Sigmoid colon (tissue), 7 donors: Measurements from ENCODE around the gene KCNK15. TPM values are rescaled to one million over a fixed set of nuclear protein-coding genes. Genes with fewer than 3 reads are reported as not detected.

Experiments used
- DNase-seq: peaks from one replicate; pipeline ENCODE4 v3.0.0-alpha.2; 2019
- H3K27ac ChIP-seq, 4 donors: fragments of 200-600 bp; sonication (generic); one replicate each; pipeline ENCODE4 v1.5.1; 2016 to 2019; ENCODE audit warnings: mild to moderate bottlenecking in 1 of 4
- H3K27me3 ChIP-seq, 3 donors: fragments of 200-600 bp; sonication (generic); one replicate each; pipeline ENCODE4 v1.5.1; 2019; ENCODE audit warnings: mild to moderate bottlenecking in 1 of 3
- H3K36me3 ChIP-seq, 4 donors: fragments of 200-600 bp; sonication (generic); one replicate each; pipeline ENCODE4 v1.5.1; 2016 to 2019
- H3K4me1 ChIP-seq, 4 donors: fragments of 200-600 bp; sonication (generic); one replicate each; pipeline ENCODE4 v1.5.1; 2017 to 2019
- H3K4me3 ChIP-seq, 4 donors: fragments of 200-600 bp; sonication (generic); one replicate each; pipeline ENCODE4 v1.5.1; 2017 to 2019; ENCODE audit warnings: mild to moderate bottlenecking in 2 of 4, moderate library complexity in 1 of 4
- H3K9me3 ChIP-seq, 4 donors: fragments of 200-600 bp in 3 of 4; sonication (generic) in 3 of 4; one replicate each; pipeline versions ENCODE4 v1.5.1 to v1.6.1; 2013 to 2019
- EP300 ChIP-seq, 4 donors: sonication (generic); formaldehyde crosslinking; IDR thresholded peaks; one replicate each; pipeline ENCODE4 v1.6.1; 2017; ENCODE audit warnings: antibody characterized with exemption in 4 of 4
- POLR2A ChIP-seq, 2 donors: fragments of 450-650 bp; IDR thresholded peaks; one replicate each; pipeline ENCODE4 v1.6.1; 2016; ENCODE audit warnings: antibody characterized with exemption in 2 of 2, mild to moderate bottlenecking in 2 of 2, moderate library complexity in 2 of 2
- POLR2AphosphoS5 ChIP-seq, 4 donors: sonication (generic); formaldehyde crosslinking; IDR thresholded peaks; one replicate each; pipeline ENCODE4 v1.6.1; 2017; ENCODE audit warnings: antibody characterized with exemption in 4 of 4
- WGBS, 2 donors: extraction: QIAGEN DNeasy Blood & Tissue Kit; methylation state at CpG; one replicate each; pipeline ENCODE4 v1.1.7; 2013; 5-methylcytosine and 5-hydroxymethylcytosine counted together
- intact Hi-C: fragments of 100-400 bp; cut with DNase I; formaldehyde crosslinking; loops from one replicate; pipeline ENCODE4 v1.15.1; 2023
- polyA plus RNA-seq, 3 donors: library from polyadenylated mRNA; stranded (reverse); fragments of 200-250 nt; gene quantifications; one replicate each; pipeline ENCODE4 v1.2.3, GENCODE V29; 2013
- total RNA-seq, 4 donors: library from RNA; depleted of rRNA; stranded (reverse); fragments of >200 nt; gene quantifications; one replicate each; pipeline ENCODE4 v1.1.0, GENCODE V29; 2016
- TF ChIP-seq, protein P1 (sequence below), 4 experiments: fragments of 450-650 bp in 3 of 4; fragments of 200-600 bp in 1 of 4; IDR thresholded peaks; one replicate each; pipeline ENCODE4 v1.5.1; 2016 to 2019; ENCODE audit warnings: antibody characterized with exemption in 4 of 4, mild to moderate bottlenecking in 3 of 4, moderate library complexity in 2 of 4
- donor health status: healthy with polysubstance abuse.
- donor health status: Bipolar disorder and iron deficiency.
- donor health status: healthy.

The KCNK15 gene
- total and polyA plus RNA-seq, 7 donors: 0.28 to 2.1 (median 0.66) TPM; not detected in 1

- WGBS, 2 donors: 88 to 92% methylated on average over 5 of the region's 5 CpGs
- intact Hi-C loops: no loop called here
- H3K36me3 ChIP-seq: no peaks in the 10 kb centered on the region
- TF ChIP-seq, protein P1, sequence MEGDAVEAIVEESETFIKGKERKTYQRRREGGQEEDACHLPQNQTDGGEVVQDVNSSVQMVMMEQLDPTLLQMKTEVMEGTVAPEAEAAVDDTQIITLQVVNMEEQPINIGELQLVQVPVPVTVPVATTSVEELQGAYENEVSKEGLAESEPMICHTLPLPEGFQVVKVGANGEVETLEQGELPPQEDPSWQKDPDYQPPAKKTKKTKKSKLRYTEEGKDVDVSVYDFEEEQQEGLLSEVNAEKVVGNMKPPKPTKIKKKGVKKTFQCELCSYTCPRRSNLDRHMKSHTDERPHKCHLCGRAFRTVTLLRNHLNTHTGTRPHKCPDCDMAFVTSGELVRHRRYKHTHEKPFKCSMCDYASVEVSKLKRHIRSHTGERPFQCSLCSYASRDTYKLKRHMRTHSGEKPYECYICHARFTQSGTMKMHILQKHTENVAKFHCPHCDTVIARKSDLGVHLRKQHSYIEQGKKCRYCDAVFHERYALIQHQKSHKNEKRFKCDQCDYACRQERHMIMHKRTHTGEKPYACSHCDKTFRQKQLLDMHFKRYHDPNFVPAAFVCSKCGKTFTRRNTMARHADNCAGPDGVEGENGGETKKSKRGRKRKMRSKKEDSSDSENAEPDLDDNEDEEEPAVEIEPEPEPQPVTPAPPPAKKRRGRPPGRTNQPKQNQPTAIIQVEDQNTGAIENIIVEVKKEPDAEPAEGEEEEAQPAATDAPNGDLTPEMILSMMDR (IDR thresholded peaks at IDR 0.05): no peak
- TF ChIP-seq POLR2AphosphoS5 (IDR thresholded peaks at IDR 0.05): no peak
- TF ChIP-seq EP300 (IDR thresholded peaks at IDR 0.05): no peak
- TF ChIP-seq POLR2A (IDR thresholded peaks at IDR 0.05): no peak
- H3K4me3 ChIP-seq: no peak overlapping the region
- no peaks in the 10 kb centered on the region for H3K9me3 ChIP-seq
- H3K4me1 ChIP-seq: peaks cover 0 to 21% (median 16%) of the 10 kb centered on the region in 4 donors
- H3K27ac ChIP-seq: peak overlapping the region in 2 of 4 donors; percentile 31 to 81
- no peaks in the 10 kb centered on the region for H3K27me3 ChIP-seq
- no peak for DNase-seq
Measured at GRCh38 chr20:44707018-44707579, 38.6 kb upstream of the KCNK15 start.

DNA sequence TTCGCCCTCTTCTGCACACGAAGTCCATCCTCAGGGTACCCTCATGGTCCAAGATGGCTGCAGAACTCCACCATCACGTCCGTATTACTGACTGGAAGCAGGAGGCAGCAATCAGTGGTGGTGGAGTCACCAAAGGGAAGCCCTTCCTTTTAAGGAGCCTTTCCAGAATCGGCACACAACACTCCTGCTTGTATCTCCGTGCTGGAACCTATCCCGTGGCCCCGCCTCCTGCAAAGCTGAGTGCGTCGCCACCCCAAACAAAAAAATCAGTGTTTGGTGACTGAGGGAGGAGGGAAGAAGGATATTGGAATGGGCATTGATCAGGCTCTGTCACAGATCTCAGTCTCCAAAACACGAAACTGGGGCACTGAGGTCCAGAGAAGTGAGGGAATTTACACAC lies 36.3 kb upstream of the KCNK15 start:
- DNase-seq: no peak
- TF ChIP-seq, protein P1 (IDR thresholded peaks at IDR 0.05): no peak
- Histone ChIP-seq H3K4me3 (no peak overlapping the region), H3K9me3 (no peaks in the 10 kb centered on the region), H3K36me3 (no peaks in the 10 kb centered on the region), H3K27me3 (no peaks in the 10 kb centered on the region), H3K27ac (no peak overlapping the region), H3K4me1 (peaks cover 0 to 13% (median 8%) of the 10 kb centered on the region in 4 donors)
- intact Hi-C loops: no loop called here
- 66 to 87% methylated on average over 11 of the region's 11 CpGs for WGBS, 2 donors

DNA sequence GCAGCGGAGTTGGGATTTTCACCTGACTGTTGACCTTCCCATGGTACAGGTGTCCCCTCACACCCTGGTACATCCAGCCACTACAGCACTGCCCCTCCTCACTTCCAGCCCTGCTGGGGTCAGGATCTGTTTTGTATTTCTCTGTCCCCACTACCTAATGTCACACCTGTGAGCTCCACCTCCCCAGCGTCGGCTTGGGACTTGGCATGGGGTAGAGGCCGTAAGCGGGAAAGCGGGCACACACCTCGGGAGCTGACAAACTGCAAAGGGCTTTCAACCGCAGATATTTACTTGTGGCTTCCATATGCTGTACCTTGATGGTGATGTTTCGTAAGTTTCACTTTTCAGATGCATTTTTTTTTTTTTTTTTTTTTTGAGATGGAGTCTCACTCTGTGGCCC lies 35.9 kb upstream of the KCNK15 start:
- H3K27ac ChIP-seq: no peak overlapping the region
- H3K4me1 ChIP-seq: peaks cover 0 to 18% (median 12%) of the 10 kb centered on the region in 4 donors
- no peaks in the 10 kb centered on the region for H3K9me3 ChIP-seq
- no peaks in the 10 kb centered on the region for H3K36me3 ChIP-seq
- H3K27me3 ChIP-seq: no peaks in the 10 kb centered on the region
- no peak overlapping the region for H3K4me3 ChIP-seq
- DNase-seq: no peak
- TF ChIP-seq POLR2A (IDR thresholded peaks at IDR 0.05) (no peak), EP300 (IDR thresholded peaks at IDR 0.05) (no peak), POLR2AphosphoS5 (IDR thresholded peaks at IDR 0.05) (no peak)
- TF ChIP-seq, protein P1 (IDR thresholded peaks at IDR 0.05): no peak
- 89 to 94% methylated on average over 9 of the region's 9 CpGs for WGBS, 2 donors
- intact Hi-C loops: no loop called here

- intact Hi-C loops: no loop called here
- 93 to 96% methylated on average over 8 of the region's 8 CpGs for WGBS, 2 donors
- peaks cover 0 to 30% (median 21%) of the 10 kb centered on the region in 4 donors for H3K4me1 ChIP-seq
- TF ChIP-seq, protein P1 (IDR thresholded peaks at IDR 0.05): no peak
- no peak for TF ChIP-seq POLR2A (IDR thresholded peaks at IDR 0.05)
- no peak for TF ChIP-seq POLR2AphosphoS5 (IDR thresholded peaks at IDR 0.05)
- TF ChIP-seq EP300 (IDR thresholded peaks at IDR 0.05): no peak
- no peak overlapping the region for H3K27ac ChIP-seq
- H3K4me3 ChIP-seq: no peak overlapping the region
- DNase-seq: no peak
- H3K9me3 ChIP-seq: no peaks in the 10 kb centered on the region
- H3K36me3 ChIP-seq: no peaks in the 10 kb centered on the region
- no peaks in the 10 kb centered on the region for H3K27me3 ChIP-seq
Measured at GRCh38 chr20:44711237-44711636, 34.4 kb upstream of the KCNK15 start.
